NCI-H146 (cell line): ENCODE results near the gene RBM33.
A peak's percentile ranks its signal among the peaks of the same experiment; 100 is the strongest.

Experiments
- DNase-seq: peaks from one replicate; lab custom pipeline; 2025; lab: John Stamatoyannopoulos, UW

RBM33 gene

DNA sequence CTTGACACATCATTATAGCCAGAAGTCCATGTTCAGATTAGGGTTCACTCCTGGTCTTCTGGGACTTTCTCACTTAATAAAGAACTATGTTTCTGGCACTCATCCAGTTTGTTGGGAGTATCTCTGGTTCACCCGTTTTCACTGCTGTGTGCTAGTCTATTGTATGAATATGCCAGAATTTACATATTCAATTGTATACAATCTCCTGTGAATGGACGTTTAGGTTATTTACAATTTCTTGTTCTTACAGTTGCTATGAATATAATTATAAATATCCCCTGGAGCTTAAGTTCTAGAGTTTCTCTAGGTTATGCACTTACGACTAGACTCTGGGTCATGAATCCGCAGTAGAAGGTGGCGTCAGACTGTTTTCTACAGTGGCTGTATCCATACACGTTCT lies 20.0 kb upstream of the RBM33 start:
- no peak for DNase-seq

DNA sequence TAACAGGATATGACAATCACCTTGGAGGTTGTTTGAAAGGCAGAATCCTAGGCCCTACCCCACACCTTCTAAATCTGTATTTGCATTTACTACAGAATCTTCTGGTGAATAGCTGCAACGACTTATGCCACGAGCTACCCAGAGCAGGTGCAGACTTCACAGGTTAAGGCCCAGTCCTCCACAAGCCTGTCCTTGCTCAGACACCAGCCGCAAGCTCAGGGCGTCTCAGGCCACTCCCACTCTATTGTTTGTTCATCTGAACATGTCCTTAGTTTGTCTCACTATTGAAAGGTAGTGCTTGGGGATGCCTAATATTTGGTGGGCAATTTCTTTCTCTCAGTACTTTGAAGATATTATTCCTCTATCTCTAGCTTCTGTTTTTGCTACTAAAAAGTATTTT lies 18.9 kb upstream of the RBM33 start:
- no peak for DNase-seq

DNA sequence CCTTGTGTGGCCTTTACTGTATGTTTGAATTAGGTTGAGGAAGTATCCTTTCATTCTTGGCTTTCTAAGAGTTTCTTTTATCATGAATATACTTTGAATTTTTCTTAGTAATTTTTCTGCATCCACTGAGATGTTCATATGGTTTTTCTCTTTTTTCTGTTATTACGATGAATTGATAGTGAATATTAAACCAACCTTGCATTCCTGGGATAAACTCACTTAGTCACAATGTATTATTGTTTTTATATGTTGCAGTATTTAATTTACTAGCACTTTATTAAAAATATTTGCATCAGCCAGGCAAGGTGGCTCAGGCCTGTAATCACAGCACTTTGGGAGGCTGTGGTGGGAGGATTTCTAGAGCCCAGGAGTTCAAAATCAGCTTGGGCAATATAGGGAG lies 15.3 kb upstream of the RBM33 start:
- DNase-seq, result no peak

DNA sequence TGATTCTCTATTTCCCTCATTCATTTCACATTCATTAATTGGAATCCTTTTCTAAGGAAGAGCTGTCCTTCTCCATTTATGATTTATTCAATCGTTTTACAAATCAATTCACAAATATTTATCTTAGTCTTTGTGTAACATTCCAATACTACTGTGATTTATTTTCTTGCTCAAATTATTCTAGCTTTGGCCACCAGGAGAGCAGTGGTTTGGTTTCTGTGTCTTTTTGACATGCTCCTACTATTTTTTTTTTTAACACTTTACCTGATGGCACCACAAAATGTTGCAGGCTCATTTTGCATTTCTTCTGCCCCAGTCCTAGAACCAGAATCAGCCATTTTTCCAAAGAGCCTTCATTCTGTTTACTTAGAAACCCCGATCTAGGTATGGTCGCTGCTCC lies 13.3 kb upstream of the RBM33 start:
- no peak for DNase-seq

DNA sequence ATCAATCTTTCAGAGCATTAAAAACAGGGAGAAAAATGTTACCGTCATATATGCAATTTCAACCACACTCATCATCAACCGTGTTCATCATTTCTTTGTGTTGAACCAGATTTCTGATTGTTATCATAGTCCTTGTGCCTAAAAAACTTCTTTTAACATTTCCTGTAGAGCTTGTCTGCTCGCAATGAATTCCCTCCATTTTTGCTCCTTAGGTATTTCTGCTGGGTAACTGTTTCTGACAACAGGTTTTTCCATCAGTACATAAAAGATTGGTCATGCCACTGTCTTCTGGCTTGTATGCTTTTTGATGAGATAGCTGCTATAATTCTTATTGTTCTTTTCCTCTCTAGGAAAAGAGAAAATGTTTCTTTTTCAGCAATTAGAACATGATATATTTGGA lies 8.6 kb upstream of the RBM33 start:
- no peak for DNase-seq

DNA sequence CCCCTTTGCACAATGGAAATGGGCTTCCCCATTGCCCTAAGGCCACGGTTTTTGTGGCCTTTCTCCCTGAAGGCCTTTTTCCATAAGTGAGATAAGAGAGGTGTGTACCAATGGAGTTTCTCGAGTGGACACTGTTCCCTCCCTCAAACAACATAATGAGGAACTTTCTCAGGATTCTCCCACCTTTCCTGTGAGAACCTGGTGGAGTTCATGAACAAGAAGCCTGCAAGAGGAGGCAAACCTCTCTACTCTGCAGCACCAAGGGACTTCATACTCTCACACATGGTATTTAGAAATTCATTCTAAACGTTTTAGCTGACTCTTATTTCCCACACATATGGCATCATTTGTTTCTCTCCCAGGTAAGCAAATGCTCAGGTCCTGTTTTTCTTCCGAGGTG lies 7.3 kb upstream of the RBM33 start:
- DNase-seq, result no peak

DNA sequence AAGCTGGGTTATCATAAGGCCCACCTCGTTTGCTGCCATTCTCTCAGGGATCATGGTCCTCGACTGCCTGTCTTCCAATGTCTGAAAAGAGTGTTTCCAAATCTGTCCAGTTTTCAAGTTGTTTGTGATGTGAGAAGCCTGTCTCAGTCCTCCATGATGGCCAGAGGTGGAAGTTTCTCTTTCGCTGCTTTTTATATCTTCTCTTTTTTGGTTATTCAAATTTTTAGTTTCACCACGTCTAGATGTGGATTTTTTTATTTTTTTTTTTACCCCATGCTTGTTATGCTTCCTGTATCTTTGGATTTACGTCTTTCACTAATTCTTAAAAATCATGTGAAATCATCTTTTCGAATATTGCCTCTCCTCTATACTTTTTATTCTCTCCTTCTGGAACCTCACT lies 6.1 kb upstream of the RBM33 start:
- DNase-seq, result no peak

DNA sequence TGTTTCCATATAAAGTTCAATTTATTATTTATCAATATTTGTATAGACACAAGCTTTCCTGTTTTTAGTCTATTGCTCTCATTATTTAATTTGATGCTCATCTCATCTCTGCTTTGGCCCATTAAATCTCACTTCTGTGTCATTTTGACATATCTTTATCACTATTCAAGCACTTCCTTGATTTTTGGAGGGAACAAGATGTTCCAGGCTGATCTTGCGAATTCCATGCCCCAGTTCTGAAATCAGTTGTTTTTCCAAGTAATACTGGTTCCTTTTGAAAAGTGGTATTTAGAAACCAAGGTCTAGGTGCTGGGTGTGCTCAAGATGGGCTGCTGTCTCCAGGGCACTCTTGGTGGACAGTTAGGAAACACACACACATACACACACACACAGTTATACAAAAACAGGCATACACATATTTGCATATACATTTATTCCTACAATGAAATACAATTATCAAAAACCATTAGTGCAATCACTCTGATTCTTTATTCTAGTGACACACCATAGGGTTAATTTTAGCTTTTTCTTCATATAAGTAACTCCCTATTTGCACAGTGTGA lies 4.4 kb upstream of the RBM33 start:
- no peak for DNase-seq

DNA sequence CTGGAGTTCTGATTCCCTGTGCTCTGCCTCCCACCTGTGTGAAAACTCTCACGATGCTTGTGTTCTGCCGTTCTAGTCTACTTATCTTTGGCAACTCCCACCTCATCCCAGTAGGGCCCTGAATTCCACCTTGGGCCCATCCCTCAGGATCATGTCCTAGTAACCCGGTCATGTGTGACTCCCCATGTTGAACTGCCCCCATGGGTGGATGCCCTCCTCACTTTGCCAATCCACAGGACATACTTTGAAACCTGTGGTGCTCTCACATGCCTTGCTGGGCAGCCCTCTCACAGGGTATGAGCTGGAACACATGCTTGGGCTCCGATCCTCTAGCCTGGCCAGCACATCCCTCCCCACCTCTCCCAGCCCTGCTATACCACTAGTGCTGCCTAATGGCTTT lies 3.8 kb upstream of the RBM33 start:
- DNase-seq, result no peak

DNA sequence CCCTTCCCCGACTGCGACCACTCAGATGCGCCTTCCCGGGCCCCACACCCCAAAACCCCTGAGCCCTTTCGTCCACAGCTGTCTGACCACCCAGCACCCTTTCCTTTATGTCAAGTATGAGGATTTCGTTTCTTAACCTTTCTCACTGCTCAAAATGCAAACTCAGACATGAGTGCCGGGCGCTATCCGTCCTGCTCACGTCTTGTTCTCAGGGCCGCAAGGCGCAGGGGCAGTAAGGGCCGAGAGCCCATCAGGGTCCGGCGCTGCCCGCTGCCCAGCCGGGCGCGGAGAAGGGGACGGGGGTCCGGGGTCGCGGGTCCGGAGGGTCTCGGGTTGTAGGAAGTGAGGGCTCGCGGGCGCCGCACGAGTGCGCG lies 670 bp upstream of the RBM33 start:
- peak; percentile 32 for DNase-seq

DNA sequence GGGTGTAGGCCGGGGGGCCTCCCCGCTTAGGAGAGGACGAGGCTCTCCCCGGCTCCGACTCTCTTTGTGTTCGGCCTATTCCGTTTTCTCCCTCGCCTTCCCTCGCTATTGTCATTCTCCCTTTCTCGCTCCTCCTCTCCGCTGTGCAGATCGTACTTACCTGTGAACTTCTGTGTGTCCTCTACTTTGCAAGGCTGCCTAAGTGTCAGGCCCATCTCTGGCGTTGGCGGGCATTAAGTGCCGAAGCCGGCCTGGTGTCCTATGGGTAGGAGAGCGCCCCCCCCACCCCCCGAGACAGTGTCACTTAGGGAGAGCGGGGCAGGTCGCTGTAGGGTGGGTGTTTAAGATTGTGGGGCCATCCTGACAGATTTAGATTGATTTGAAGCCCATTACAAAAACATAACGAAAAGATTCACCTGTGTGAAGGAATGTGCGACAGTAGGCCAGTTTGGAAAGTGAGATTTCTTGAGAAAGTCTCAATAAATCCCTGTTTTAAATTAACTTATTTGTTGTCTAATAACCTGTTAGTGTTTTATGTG lies 579 bp downstream of the RBM33 start:
- DNase-seq, result peak; percentile 50

DNA sequence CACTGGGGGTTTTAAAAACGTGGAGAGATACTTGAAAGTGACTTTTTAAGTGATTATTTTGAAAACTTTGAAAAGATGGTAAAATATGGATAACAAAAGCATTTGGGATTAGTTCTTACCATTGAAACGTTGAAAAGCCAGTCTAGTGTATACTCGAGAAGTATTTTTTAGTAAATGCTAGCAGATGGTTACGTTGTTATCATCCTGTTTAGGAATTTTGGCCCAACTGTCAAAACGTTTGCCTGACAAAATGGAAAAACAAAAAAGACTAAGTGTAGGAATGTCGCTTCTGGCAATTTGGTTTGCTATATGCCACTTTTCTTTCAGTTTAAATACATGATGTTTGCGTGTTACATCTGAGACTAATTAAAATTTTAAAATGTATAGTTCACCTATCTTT lies 1.2 kb downstream of the RBM33 start:
- no peak for DNase-seq

DNA sequence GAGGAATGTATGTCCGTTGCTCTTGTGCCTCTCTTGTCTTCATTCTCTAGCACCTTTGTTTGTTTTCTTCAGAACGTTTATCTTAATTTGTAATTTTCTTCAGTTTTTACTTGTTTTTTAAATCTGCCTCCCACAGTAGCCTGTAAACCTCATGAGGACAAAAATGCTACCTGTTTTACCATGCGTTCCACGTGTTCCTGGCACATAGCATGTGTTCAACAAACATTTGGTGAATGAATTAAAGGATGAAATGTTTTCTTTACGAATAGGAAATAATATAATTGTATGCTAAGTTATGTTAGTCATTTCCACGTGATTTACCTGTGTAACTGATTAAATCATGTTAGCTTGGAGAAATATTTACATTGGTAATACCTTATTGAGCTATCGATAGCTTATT lies 2.2 kb downstream of the RBM33 start:
- DNase-seq, result no peak

DNA sequence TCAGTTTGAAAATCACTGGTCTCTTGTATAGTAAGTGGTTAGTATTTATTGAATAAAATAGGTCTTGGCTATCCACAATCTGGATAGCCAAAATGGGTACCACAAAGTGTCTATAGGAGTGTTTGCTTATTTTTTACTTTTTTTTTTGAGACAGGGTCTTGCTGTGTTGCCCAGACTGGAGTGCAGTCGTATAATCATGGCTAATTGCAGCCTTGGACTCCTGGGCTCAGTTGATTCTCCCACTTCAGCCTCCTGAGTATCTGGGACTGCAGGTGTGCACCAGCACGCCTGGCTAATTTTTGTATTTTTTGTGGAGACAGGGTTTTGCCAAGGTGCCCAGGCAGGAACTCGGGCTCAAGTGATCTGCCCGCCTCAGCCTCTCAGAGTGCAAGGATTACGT lies 2.8 kb downstream of the RBM33 start:
- DNase-seq, result no peak

DNA sequence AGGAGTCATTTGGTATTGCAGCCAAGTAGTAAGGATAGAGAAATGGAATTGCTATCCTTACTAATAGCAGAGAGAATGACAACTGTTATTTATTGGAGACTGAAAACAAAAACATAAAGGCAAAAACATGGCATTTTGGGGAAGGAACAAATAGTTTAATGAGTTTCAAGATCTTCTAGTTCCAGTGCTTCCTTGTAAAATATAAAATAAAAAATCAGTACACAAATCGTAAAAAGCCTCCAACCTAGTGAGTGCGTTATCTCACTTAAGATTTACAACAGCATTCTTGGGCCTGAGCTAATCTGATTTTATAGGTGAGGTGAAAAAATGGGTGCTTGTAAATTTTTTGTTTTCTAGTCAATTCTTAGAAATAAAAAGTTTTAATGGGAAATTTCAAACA lies 3.3 kb downstream of the RBM33 start:
- DNase-seq, result no peak

DNA sequence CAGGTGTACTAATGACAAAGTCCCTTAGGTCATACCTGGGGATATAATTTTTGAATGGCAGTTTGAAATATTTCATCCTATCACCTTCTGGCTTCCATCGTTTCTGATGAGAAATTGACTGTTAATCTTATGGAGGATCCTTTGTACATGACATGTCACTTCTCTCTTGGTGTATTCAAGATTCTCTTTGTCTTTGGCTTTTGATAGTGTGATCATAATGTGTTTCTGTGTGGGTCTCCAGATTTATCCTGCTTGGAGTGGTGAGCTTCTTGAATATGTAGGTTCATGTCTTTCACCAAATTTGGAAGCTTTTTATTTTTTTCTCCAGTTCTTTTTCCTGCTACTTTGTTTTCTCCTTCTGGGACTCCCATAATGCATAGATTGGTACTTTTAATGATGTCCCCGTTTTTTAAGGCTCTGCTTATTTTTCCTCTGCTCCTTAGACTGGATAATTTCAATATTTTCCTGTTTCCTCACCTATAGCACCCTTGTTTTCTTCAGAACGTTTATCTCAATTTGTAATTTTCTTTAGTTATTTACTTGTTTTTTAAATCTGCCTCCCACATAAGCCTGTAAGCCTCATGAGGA lies 4.4 kb downstream of the RBM33 start:
- no peak for DNase-seq

DNA sequence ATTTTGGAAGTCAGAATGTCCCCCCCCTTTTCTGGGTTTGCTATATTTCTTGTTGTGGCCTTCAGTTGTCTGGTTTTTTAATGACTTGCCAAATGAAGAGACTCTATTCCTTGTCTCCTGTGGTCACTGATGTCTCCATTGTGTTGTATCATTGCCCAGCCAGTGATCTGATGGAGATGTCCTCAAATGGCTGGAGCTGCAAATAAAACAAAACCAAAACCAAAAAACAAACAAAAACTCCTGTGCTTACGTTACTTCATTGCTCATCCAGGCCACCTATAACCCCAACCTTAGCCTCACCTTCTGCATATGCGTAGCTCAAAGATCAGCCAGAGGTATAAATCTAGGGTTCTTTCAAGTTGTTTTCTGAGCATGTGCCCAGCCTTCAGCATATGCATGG lies 5.1 kb downstream of the RBM33 start:
- no peak for DNase-seq

DNA sequence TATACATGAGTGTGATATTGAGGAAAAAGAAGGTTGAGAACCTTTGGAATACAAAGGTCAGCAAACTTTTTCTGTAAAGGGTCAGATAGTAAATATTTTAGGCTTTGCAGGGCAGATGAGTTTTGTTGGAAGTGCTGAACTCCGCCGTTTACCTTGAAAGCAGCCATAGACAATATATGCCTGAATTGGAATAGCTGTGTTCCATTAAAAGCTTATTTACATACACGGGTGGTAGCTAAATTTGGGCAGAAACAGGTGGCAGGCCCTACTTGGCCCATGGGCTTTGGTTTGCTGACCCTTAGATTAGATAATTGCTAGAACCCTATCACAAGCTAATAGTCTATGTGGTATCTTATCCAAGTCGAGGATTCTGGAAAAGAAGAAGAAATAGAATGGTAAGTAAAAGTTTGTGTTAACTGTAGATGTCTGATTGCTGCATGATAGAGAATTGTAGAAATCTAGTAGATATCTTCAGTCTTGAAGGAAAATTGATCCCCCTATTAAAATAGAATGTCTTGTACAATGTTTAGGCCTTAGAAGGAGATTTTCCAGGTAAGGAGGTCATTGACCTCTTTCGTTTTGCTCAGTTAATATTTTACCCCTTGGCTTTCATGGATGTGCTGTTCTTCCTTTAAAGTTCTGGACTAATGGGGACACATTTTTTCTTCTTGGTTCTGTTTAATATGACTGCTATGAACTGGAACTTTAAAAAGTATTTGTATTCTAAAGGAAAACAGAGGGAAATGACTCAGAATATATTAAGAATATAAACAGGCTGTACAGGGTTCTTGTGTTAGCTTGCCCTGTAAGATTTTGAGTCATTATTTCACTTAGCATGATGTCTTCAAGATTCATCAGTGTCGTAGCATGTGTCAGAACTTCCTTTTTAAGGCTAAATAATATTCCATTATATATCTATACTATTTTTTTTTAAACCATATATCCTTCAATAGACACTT lies 8.0 kb downstream of the RBM33 start:
- no peak for DNase-seq

DNA sequence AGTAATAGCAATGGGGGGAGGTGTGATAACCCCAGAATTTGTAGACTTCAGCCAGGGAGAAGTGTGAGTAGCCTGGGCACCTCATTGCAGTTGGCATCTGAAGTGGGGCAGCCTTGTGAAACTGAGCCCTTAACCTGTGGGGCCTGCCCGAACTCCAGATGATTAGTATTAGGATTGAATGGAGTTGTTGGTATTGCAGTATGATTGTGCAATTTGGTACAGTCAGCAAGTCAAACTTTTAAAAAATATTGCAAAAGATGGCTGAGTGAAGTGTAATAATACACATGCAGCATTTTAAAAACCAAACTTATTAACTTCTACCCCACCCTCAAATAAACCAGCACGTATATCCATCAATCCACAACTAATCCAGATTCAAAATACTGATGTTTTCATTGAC lies 9.3 kb downstream of the RBM33 start:
- DNase-seq, result no peak

DNA sequence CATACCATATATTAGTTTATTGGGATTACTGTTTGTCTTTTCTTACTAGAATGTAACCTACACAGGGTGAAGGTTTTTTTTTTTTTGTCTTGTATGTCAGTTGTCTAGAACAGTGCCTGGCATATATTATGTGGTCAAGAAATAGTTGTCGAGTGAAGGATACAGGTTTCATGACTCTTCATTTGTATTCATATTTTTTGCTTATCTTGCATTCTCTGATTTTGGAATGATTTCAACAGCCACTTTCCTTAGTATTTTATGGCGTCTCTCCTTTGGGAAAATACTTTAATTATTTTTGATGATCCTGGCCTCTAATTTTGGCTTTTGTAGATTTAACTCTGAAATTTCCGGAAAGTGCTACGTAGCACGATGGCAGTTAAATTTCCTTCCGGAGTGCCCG lies 12.4 kb downstream of the RBM33 start:
- DNase-seq, result no peak

DNA sequence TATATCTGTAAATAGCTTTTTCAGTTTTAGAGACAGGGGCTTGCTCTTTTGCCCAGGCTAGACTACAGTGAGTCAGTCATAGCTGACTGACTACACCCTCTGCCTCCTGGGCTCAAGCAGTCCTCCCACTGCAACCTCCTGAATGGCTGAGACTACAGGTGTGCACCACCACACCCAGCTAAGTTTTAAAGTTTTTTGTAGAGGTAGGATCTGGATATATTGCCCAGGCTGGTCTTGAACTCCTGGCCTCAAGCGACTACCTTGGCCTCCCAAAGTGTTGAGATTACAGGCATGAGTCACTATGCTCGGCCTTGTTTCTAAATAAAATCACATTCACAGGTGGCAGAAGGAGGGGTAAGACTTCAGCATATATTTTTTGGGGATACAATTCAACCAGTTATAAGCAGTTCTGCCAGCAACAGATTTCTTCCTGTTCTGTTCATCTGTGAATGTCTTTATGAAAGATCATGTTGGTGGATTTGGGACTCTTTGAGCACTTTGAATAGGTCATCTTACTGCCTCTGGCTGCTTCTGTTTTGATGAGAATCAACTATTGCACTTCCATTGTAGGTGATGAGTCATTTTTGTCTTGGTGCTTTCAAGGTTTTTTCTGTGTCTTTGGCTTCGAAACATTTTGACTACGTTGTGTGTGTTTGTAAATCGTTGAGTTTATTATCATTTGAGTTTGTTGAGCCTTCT lies 15.7 kb downstream of the RBM33 start:
- no peak for DNase-seq

DNA sequence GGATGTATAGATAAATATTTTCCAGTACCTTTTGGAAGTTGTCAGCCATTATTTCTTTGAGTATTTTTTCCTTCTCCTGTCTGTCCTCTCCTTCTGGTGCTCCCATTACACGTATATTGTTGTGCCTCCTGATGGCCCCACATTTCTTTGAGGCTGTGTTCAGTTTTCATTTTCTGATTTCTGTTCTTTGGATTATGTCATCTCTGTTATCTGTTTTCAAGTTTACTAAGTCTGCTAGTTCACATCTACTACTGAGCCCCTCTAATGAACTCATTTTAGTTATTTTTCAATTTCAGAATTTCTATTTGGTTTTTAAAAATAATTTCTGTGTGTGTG lies 16.3 kb downstream of the RBM33 start:
- no peak for DNase-seq
